H1 (cell line): Measurements from ENCODE around the gene TNPO3. TPM values are rescaled to one million over a fixed set of nuclear protein-coding genes. Genes with fewer than 3 reads are reported as not detected.
"Not testable (repeated sequence)": the region's sequence is repeated elsewhere in the genome, so short reads cannot be mapped to it uniquely, and the experiment has no call there.

Experiments used
- CTCF ChIA-PET: fragments of 300-600 bp; sonication (Branson Sonifier 250); formaldehyde crosslinking; loops from one replicate; lab custom pipeline; 2021; ENCODE audit not compliant: partially characterized antibody; lab: Charles Lee
- POLR2A ChIA-PET: fragments of 300-600 bp; sonication (Branson Sonifier 250); formaldehyde crosslinking; loops from one replicate; lab custom pipeline; 2021; ENCODE audit warnings: inconsistent platforms; ENCODE audit not compliant: partially characterized antibody; lab: Charles Lee
- DNase-seq, 2 experiments: peaks; one replicate each; pipeline versions ENCODE4 v3.0.0 to v3.0.0-alpha.2; 2010 to 2022; ENCODE audit warnings: low spot score in 2 of 2, low read depth in 1 of 2, mixed read lengths in 1 of 2
- FAIRE-seq: peaks from 2 replicates; lab custom pipeline; 2011; peaks lifted over from hg19 to GRCh38; lab: Jason Lieb, UNC
- H2AFZ ChIP-seq: 2 replicates; pipeline ENCODE4 v1.8.1; 2012; ENCODE audit warnings: low read length, inconsistent platforms
- H2AK5ac ChIP-seq: 2 replicates; pipeline ENCODE4 v1.6.1; 2013; ENCODE audit warnings: low read depth, low read length
- H2BK120ac ChIP-seq: replicated peaks from 2 replicates; pipeline ENCODE3; 2013; ENCODE audit warnings: low read depth, low read length, inconsistent platforms
- H2BK12ac ChIP-seq: 2 replicates; pipeline ENCODE4 v1.6.1; 2013; ENCODE audit warnings: low read depth, low read length
- H2BK15ac ChIP-seq: 2 replicates; pipeline ENCODE4 v1.6.1; 2013; ENCODE audit warnings: low read length
- H2BK20ac ChIP-seq: 2 replicates; pipeline ENCODE4 v1.6.1; 2013; ENCODE audit warnings: low read length
- H2BK5ac ChIP-seq: 2 replicates; pipeline ENCODE4 v1.6.1; 2013; ENCODE audit warnings: low read depth, low read length
- H3K14ac ChIP-seq: 2 replicates; pipeline ENCODE4 v1.6.1; 2013; ENCODE audit warnings: inconsistent platforms; ENCODE audit not compliant: insufficient read length
- H3K18ac ChIP-seq: 2 replicates; pipeline ENCODE4 v1.6.1; 2013; ENCODE audit warnings: low read length; ENCODE audit errors: extremely low read depth
- H3K23ac ChIP-seq: 2 replicates; pipeline ENCODE4 v1.6.1; 2013; ENCODE audit warnings: inconsistent platforms; ENCODE audit not compliant: insufficient read length
- H3K23me2 ChIP-seq: 2 replicates; pipeline ENCODE4 v1.6.1; 2013; ENCODE audit warnings: low read depth, low read length
- H3K27ac ChIP-seq: 2 replicates; pipeline ENCODE4 v1.6.1; 2011; ENCODE audit warnings: low read depth, low read length, inconsistent platforms
- H3K27me3 ChIP-seq, 4 experiments: replicated peaks in 1 of 4; 1 replicate in 1 of 4; 2 replicates in 3 of 4; pipeline versions ENCODE4 v1.6.1 to v1.8.1; 2011 to 2013; ENCODE audit warnings: low read length in 3 of 4, mild to moderate bottlenecking in 3 of 4, inconsistent platforms in 2 of 4, mixed read lengths in 2 of 4, moderate library complexity in 1 of 4; ENCODE audit not compliant: control insufficient read depth in 3 of 4, insufficient read depth in 3 of 4; ENCODE audit errors: extremely low read depth in 1 of 4
- H3K36me3 ChIP-seq, 4 experiments: 2 replicates each; pipeline versions ENCODE4 v1.6.1 to v1.8.1; 2011 to 2013; ENCODE audit warnings: mild to moderate bottlenecking in 4 of 4, low read length in 3 of 4, moderate library complexity in 2 of 4, control low read depth in 1 of 4, inconsistent platforms in 1 of 4; ENCODE audit not compliant: insufficient read depth in 4 of 4, control insufficient read depth in 2 of 4
- H3K4ac ChIP-seq: replicated peaks from 2 replicates; pipeline ENCODE3; 2013; ENCODE audit warnings: low read length, low read depth, mixed read lengths, inconsistent platforms; ENCODE audit not compliant: insufficient read length
- H3K4me1 ChIP-seq, 4 experiments: replicated peaks in 1 of 4; 1 replicate in 1 of 4; 2 replicates in 3 of 4; pipeline versions ENCODE4 v1.6.1 to v1.8.1; 2011 to 2013; ENCODE audit warnings: low read length in 3 of 4, inconsistent platforms in 2 of 4, mixed read lengths in 1 of 4; ENCODE audit not compliant: insufficient read depth in 4 of 4, control insufficient read depth in 3 of 4
- H3K4me2 ChIP-seq, 2 experiments: 2 replicates each; pipeline versions ENCODE4 v1.6.1 to v1.8.1; 2011 to 2013; ENCODE audit warnings: low read depth in 2 of 2, low read length in 2 of 2, control low read depth in 1 of 2, inconsistent platforms in 1 of 2, mild to moderate bottlenecking in 1 of 2; ENCODE audit not compliant: insufficient read depth in 1 of 2
- H3K4me3 ChIP-seq, 4 experiments: fragments of 200-600, 300-600 bp in 1 of 4; sonication (generic), shearing (Covaris generic), sonication (Bioruptor Twin) in 1 of 4; 2 replicates each; pipeline versions ENCODE4 v1.5.1 to v1.8.1; 2011 to 2016; ENCODE audit warnings: low read length in 4 of 4, low read depth in 3 of 4, control low read depth in 2 of 4, inconsistent platforms in 2 of 4, mild to moderate bottlenecking in 2 of 4, mixed read lengths in 1 of 4, moderate library complexity in 1 of 4; ENCODE audit not compliant: insufficient read depth in 2 of 4; ENCODE audit errors: extremely low read depth in 1 of 4
- H3K56ac ChIP-seq: replicated peaks from 2 replicates; pipeline ENCODE3; 2013; ENCODE audit warnings: low read depth, mild to moderate bottlenecking, mixed read lengths, low read length, inconsistent platforms; ENCODE audit not compliant: insufficient read length
- H3K79me1 ChIP-seq: 2 replicates; pipeline ENCODE4 v1.6.1; 2013; ENCODE audit warnings: low read depth, low read length, control low read depth
- H3K79me2 ChIP-seq, 2 experiments: 2 replicates each; pipeline versions ENCODE4 v1.6.1 to v1.8.1; 2012 to 2013; ENCODE audit warnings: low read length in 2 of 2, mild to moderate bottlenecking in 2 of 2, inconsistent platforms in 1 of 2; ENCODE audit not compliant: insufficient read depth in 2 of 2, control insufficient read depth in 1 of 2
- H3K9ac ChIP-seq, 4 experiments: replicated peaks in 1 of 4; 1 replicate in 1 of 4; 2 replicates in 3 of 4; pipeline versions ENCODE4 v1.6.1 to v1.8.1; 2011 to 2013; ENCODE audit warnings: low read depth in 3 of 4, low read length in 3 of 4, control low read depth in 2 of 4, mild to moderate bottlenecking in 2 of 4, moderate library complexity in 2 of 4, inconsistent platforms in 1 of 4; ENCODE audit errors: extremely low read depth in 1 of 4
- H3K9me3 ChIP-seq, 2 experiments: 2 replicates each; pipeline versions ENCODE4 v1.6.1 to v1.8.1; 2012 to 2013; ENCODE audit warnings: mild to moderate bottlenecking in 2 of 2, moderate library complexity in 2 of 2, control low read depth in 1 of 2, inconsistent platforms in 1 of 2, low read depth in 1 of 2, low read length in 1 of 2, mixed read lengths in 1 of 2; ENCODE audit not compliant: insufficient read depth in 2 of 2
- H4K20me1 ChIP-seq, 2 experiments: replicated peaks in 1 of 2; 2 replicates each; pipeline versions ENCODE3 to v1.8.1; 2011 to 2013; ENCODE audit warnings: inconsistent platforms in 2 of 2, low read length in 2 of 2, mild to moderate bottlenecking in 1 of 2; ENCODE audit not compliant: insufficient read depth in 2 of 2, control insufficient read depth in 1 of 2
- H4K5ac ChIP-seq: 2 replicates; pipeline ENCODE4 v1.6.1; 2013; ENCODE audit warnings: low read length, low read depth, mixed read lengths, inconsistent platforms; ENCODE audit not compliant: insufficient read length
- H4K8ac ChIP-seq: 2 replicates; pipeline ENCODE4 v1.8.0; 2013; ENCODE audit warnings: mild to moderate bottlenecking, moderate library complexity, low read length, inconsistent platforms; ENCODE audit not compliant: insufficient read depth; ENCODE audit errors: extremely low read depth
- H4K91ac ChIP-seq: replicated peaks from 2 replicates; pipeline ENCODE3; 2013; ENCODE audit warnings: low read length, mixed read lengths, inconsistent platforms; ENCODE audit not compliant: insufficient read length
- WGBS, 2 experiments: shearing (Covaris generic) in 1 of 2; methylation state at CpG; one replicate each; pipeline versions ENCODE4 v1.1.6 to v1.1.7; 2013 to 2015; ENCODE audit warnings: low lambda C conversion rate in 2 of 2, mixed read lengths in 2 of 2, inconsistent platforms in 1 of 2, low coverage in 1 of 2, missing lambda C conversion rate in 1 of 2; ENCODE audit not compliant: insufficient replicate concordance in 2 of 2, insufficient coverage in 1 of 2, insufficient read length in 1 of 2; ENCODE audit errors: extremely low coverage in 1 of 2, missing lambda C conversion rate in 1 of 2; 5-methylcytosine and 5-hydroxymethylcytosine counted together
- polyA plus RNA-seq, 7 experiments: library from polyadenylated mRNA; depleted of rRNA in 3 of 7; stranded (reverse) in 5 of 7; unstranded in 2 of 7; fragments of >200 nt in 5 of 7; fragments of 200-250 nt in 2 of 7; gene quantifications; 1 replicate in 5 of 7; 2 replicates in 1 of 7; 4 replicates in 1 of 7; pipeline versions ENCODE4 v1.2.1 to v1.2.3, GENCODE V29; 2011 to 2013; ENCODE audit warnings: missing spikeins in 2 of 7, mixed read lengths in 2 of 7
- total RNA-seq: library from RNA; stranded (reverse); fragmentation: NEBNext Ultra II Directional; extraction: Animal tissue kit (Norgen Biotek cat#: 25700); gene quantifications from 2 replicates; pipeline ENCODE4 v1.2.1, GENCODE V29; 2021

The TNPO3 gene
- total and polyA plus RNA-seq, 2 of the 8 experiments (the other 6 are each of a cell fraction or from before 2014, with no cell fraction given) = 67.6 to 99.2 TPM

DNA sequence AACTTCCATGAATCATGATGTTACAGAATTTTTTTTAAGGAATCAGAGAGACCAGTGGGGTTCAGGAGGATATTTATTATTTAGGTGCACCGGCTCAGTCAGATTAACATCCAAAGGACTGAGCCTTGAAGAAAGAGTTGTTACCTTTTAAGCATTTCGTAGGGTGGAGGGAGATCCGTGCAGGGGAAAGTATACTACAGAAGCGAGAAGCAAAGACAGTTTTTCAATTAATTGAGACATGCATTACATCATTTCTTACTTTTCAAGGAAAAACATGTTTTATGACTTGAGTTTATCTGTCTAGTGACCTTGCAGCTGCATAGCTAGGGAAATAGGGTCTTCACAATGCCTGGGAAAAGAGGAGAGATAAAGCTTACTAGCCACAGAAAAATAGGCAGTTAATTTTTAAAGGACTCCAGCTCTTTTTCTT is 12.2 kb upstream of the TNPO3 start:
- H2BK12ac ChIP-seq = 0 out of 2 replicates have a peak overlapping the region, but pooled peaks have one; percentile 43
- H2AFZ ChIP-seq = peak overlapping the region; percentile 96; the same call in 1 of the 2 replicates
- H3K4me3 ChIP-seq, FAIRE-seq, H3K4ac ChIP-seq, H3K18ac ChIP-seq, H3K79me1 ChIP-seq, H3K14ac ChIP-seq, H3K9ac ChIP-seq, H2BK20ac ChIP-seq, H4K5ac ChIP-seq, H4K20me1 ChIP-seq, H3K56ac ChIP-seq, DNase-seq, H3K27me3 ChIP-seq, H3K23ac ChIP-seq, H2BK120ac ChIP-seq, H3K9me3 ChIP-seq, H3K79me2 ChIP-seq, H2AK5ac ChIP-seq, H4K8ac ChIP-seq, H3K36me3 ChIP-seq, H3K27ac ChIP-seq, H2BK15ac ChIP-seq, H4K91ac ChIP-seq, H3K23me2 ChIP-seq: not testable (repeated sequence)
- ChIA-PET POLR2A (interaction anchor here (1.3 to 9.7 kb wide), 3 partner anchors 12 to 119 kb away, joined by 3 to 94 read pairs (median 3); partner anchors contain the start of gene TNPO3), CTCF (interaction anchor here (1.3 to 4.1 kb wide), 4 partner anchors 12 to 143 kb away, joined by 3 to 22 read pairs (median 7); partner anchors contain the start of gene TNPO3)
- peaks cover 0 to 10% (median 5%) of the 10 kb centered on the region in 4 experiments; a peak in 4 of 7 replicates for H3K4me1 ChIP-seq
- WGBS, 2 experiments = 50% methylated on average over 4 of the region's 4 CpGs; no CpG with 5 or more reads in 1 of the 2 experiments
- peak overlapping the region; percentile 68; the same call in 1 of the 2 replicates for H2BK5ac ChIP-seq
- H3K4me2 ChIP-seq = peak overlapping the region in 1 of 2 experiments; percentile 32; a peak in 2 of 4 replicates
